Renal pelvis (tissue), 4 donors: Measurements from ENCODE around the gene SNAPC3. TPM values are rescaled to one million over a fixed set of nuclear protein-coding genes. Genes with fewer than 3 reads are reported as not detected.
"Not testable (repeated sequence)": the region's sequence is repeated elsewhere in the genome, so short reads cannot be mapped to it uniquely, and the experiment has no call there.

Experiments used
- DNase-seq: peaks from one replicate; pipeline ENCODE4 v3.0.0-alpha.2; 2013
- polyA plus RNA-seq, 3 donors: library from polyadenylated mRNA; unstranded; fragments of 120-200 nt; gene quantifications; one replicate each; pipeline ENCODE4 v1.2.1, GENCODE V29; 2013; ENCODE audit not compliant: insufficient read length in 3 of 3

Gene SNAPC3
- polyA plus RNA-seq, 3 donors, result 36.4 to 50.7 (median 49.7) TPM

DNA sequence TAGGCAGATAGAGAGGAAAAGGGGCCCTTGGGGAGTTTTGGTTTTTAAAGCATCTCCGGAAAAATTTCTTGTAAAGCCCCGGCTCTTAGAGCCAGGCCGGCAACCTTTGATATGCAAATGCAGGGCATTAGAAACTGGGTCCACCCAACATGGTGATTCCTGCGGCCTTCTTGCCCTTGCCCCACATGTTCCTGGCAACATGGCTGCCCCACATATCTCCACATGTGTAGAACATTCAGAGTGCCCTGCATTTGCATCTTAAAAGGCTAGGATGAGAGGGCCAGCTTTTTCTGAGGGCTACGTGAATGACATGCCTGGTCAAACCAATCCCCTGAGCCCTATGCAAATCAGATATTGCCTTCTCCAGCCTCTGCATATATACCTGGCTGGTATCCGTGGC lies 5.0 kb upstream of the SNAPC3 start:
- DNase-seq, result no peak

GRCh38 chr9:15420796-15421195 lies 1.9 kb upstream of the SNAPC3 start:
- no peak for DNase-seq

- no peak for DNase-seq
These were observed 1.1 kb upstream of the SNAPC3 start for GRCh38 chr9:15421532-15421931.

GRCh38 chr9:15421990-15422371 lies 695 bp upstream of the SNAPC3 start:
- no peak for DNase-seq

DNA sequence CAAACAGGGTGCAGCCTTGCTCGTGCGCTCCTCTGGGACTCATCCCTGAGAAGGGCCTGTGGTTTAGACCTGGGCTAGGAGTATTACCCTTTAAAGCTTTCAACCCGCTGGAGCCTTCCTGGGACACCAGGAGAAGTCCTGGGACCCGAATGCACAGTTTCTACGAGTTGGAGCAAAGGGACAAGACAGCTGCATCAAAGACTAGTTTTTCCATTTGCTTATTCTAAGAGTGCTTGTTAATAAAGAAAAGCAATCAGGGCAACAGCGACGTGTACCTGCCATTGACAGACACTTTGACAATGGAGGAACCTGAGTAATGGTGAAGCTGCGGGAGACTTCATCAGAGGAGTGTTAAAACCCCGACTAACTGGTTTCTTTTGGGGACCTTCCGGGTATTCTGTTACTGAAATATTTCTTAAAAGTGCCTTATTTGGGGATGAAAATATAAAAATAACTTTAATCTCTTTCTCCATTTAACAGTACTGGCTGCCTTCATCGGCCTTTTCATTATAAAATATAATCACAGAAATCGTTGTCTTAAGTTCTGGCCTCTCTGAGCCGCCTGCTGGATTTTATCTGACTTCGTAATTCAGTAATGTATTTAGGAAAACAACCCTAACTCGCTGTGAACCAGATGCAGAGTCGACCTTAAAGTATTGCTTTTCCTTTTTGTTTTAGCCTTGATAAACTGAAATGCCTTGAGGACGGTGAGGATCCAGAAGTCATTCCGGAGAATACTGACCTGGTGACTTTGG lies 732 bp downstream of the SNAPC3 start:
- no peak for DNase-seq

DNA sequence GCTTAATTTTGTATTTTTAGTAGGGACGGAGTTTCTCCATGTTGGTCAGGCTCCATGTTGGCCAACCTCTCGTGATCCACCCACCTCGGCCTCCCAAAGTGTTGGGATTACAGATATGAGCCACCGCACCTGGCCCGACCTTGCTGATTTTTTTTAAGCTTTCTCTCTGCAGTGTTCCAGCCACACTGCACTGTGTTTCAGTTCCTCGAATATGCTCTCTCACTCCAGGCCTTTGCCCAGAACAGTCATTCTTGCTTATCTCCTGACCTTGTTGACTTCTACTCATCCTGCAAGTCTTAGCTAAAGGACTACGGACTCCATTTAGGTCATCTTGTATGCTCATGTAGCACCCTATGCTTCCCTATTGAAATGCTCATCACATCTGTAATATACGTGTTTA lies 3.3 kb downstream of the SNAPC3 start:
- DNase-seq, result no peak

GRCh38 chr9:15427702-15428101 lies 5.0 kb downstream of the SNAPC3 start:
- not testable (repeated sequence) for DNase-seq

- no peak for DNase-seq
These were observed 8.5 kb downstream of the SNAPC3 start for GRCh38 chr9:15430920-15431844.

DNA sequence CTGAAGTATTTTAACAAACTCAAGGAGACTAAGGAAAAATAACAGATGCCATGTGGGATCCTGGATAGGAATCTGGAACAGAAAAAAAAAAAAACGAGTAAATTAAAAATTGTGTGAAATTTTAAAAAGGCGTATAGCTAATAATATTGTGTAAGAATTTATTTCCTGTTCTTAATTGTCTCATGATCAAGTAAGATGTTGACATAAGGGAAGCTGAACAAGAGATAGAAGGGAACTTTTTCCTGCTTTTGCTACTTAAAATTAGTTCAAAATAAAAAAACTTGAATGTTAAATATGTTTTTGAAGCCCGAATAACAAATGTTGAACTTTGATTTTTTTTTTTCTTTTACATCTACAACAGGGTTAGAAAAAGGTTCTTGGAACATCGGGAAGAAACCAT lies 10.5 kb downstream of the SNAPC3 start:
- no peak for DNase-seq

GRCh38 chr9:15433661-15434060 lies 11.0 kb downstream of the SNAPC3 start:
- no peak for DNase-seq

DNA sequence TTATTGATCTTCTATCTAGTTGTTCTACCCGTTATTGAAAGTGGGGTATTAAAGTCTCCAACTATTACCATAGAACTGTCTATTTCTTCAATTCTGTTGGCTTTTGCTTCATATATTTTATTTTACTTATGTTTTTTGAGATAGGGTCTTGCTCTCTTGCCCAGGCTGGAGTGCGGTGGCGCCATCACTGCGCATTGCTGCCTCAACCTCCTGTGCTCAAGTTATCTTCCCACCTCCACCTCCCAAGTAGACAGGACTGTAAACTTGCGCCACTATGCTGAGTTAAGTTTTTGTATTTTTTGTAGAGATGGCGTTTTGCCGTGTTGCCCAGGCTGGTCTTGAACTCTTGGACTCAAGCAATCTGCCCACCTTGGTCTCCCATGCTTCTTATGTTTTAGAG lies 16.2 kb downstream of the SNAPC3 start:
- DNase-seq, result no peak

DNA sequence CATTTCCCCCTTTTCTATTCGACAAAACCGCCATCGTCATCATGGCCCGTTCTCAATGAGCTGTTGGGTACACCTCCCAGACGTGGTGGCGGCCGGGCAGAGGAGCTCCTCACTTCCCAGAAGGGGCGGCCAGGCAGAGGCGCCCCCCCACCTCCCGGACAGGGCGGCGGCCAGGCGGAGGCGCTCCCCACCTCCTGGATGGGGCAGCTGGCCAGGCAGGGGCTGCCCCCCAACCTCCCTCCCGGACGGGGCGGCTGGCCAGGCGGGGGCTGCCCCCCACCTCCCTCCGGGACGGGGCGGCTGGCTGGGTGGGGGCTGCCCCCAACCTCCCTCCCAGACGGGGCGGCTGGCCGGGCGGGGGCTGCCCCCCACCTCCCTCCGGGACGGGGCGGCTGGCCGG lies 19.2 kb downstream of the SNAPC3 start:
- not testable (repeated sequence) for DNase-seq

- not testable (repeated sequence) for DNase-seq
These were observed 19.6 kb downstream of the SNAPC3 start for GRCh38 chr9:15442264-15442663.

DNA sequence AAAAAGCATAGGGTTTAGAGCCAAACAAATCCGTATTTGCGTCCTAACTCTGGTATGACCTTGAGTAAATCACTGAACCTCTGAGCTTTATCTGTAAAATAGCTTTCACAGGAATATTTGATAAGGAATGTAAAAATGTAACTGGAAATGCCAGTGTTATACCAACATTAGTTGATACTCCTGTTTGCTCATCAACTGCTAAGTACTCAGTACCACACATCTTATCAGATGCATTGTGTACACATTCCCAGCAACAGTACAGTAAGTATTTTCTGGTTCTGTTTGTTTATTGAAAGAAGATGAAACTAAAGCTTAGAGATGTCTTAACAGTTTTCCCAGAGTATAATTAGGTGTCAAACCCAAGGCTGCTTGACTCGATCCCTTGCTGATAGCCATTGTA lies 21.5 kb downstream of the SNAPC3 start:
- DNase-seq, result no peak

DNA sequence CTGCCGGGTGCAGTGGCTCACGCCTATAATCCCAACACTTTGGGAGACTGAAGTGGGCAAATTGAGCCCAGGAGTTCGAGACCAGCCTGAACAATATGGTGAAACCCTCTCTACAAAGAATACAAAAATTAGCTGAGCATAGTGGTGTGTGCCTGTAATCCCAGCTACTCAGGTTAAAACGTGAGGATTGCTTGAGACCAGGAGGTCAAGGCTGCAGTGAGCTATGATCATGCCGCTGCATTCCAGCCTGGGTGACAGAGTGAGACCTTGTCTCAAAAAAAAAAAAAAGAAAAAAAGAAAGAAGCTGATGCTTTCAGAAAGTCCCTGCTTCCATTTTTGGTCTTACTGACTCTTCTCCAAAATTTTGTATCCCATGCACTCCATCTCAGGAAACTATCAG lies 31.3 kb downstream of the SNAPC3 start:
- no peak for DNase-seq

GRCh38 chr9:15461056-15461455 lies 38.4 kb downstream of the SNAPC3 start:
- DNase-seq, result no peak

GRCh38 chr9:15461601-15462000 lies 38.9 kb downstream of the SNAPC3 start:
- no peak for DNase-seq

GRCh38 chr9:15468145-15468544 lies 45.5 kb downstream of the SNAPC3 start:
- no peak for DNase-seq

- DNase-seq, result no peak
These were observed 46.7 kb downstream of the SNAPC3 start for GRCh38 chr9:15469406-15469805.

GRCh38 chr9:15469862-15470261 lies 47.2 kb downstream of the SNAPC3 start:
- DNase-seq, result no peak

GRCh38 chr9:15475923-15476536 lies 53.4 kb downstream of the SNAPC3 start:
- DNase-seq, result no peak

- no peak for DNase-seq
These were observed 57.4 kb downstream of the SNAPC3 start for GRCh38 chr9:15480028-15480427.

DNA sequence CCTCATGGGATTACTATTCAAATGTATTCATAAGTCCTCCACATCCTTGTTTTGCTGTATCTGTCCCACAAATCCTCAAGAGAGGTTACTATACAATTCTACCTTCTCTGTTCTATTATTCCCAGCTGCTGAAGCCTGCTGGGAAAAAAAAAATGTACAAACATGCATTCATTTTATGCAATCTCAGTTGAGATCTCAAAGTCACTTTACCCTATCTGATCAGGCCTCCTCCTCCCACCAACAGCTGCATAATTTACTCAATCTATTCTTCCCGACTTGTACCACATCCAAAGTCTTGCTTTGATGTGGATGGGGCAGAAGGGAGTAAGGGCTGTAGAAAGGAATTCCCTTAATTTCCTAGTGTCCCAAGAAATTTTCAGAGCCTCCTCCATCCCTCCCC lies 59.5 kb downstream of the SNAPC3 start:
- DNase-seq, result no peak
